Activated CD8-positive, alpha-beta memory T cell treated with anti-CD3 and anti-CD28 coated beads for 36 hours (primary cell): ENCODE data around the gene DDIT4. TPM values are rescaled to one million over a fixed set of nuclear protein-coding genes. Genes with fewer than 3 reads are reported as not detected.

Experiments
- CTCF ChIA-PET: fragments of 350-600 bp; sonication (Branson Sonifier 250); formaldehyde crosslinking; loops from one replicate; lab custom pipeline; 2021; ENCODE audit warnings: antibody characterized with exemption; lab: Charles Lee
- POLR2A ChIA-PET: fragments of 350-600 bp; sonication (Branson Sonifier 250); formaldehyde crosslinking; loops from one replicate; lab custom pipeline; 2021; ENCODE audit warnings: antibody characterized with exemption; lab: Charles Lee
- total RNA-seq, 2 experiments: library from RNA; stranded (reverse); gene quantifications; one replicate each; pipeline ENCODE4 v1.2.3, GENCODE V29; 2021

DDIT4 gene
- total RNA-seq, 2 experiments from 2014 or later, result 391 to 421 TPM

DNA sequence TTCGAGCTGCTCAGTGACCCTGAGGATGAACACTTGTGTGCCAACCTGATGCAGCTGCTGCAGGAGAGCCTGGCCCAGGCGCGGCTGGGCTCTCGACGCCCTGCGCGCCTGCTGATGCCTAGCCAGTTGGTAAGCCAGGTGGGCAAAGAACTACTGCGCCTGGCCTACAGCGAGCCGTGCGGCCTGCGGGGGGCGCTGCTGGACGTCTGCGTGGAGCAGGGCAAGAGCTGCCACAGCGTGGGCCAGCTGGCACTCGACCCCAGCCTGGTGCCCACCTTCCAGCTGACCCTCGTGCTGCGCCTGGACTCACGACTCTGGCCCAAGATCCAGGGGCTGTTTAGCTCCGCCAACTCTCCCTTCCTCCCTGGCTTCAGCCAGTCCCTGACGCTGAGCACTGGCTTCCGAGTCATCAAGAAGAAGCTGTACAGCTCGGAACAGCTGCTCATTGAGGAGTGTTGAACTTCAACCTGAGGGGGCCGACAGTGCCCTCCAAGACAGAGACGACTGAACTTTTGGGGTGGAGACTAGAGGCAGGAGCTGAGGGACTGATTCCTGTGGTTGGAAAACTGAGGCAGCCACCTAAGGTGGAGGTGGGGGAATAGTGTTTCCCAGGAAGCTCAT is 1.1 kb downstream of the DDIT4 start:
- ChIA-PET POLR2A (interaction anchor here (0.6 to 7.5 kb wide), 18 partner anchors 8 to 402 kb away, joined by 3 to 125 read pairs (median 8); partner anchors contain the start of genes ANAPC16 and ASCC1), CTCF (interaction anchor here (0.5 to 5.5 kb wide), 27 partner anchors 10 to 114 kb away, joined by 3 to 54 read pairs (median 4); partner anchors contain the start of genes ANAPC16 and ASCC1)

DNA sequence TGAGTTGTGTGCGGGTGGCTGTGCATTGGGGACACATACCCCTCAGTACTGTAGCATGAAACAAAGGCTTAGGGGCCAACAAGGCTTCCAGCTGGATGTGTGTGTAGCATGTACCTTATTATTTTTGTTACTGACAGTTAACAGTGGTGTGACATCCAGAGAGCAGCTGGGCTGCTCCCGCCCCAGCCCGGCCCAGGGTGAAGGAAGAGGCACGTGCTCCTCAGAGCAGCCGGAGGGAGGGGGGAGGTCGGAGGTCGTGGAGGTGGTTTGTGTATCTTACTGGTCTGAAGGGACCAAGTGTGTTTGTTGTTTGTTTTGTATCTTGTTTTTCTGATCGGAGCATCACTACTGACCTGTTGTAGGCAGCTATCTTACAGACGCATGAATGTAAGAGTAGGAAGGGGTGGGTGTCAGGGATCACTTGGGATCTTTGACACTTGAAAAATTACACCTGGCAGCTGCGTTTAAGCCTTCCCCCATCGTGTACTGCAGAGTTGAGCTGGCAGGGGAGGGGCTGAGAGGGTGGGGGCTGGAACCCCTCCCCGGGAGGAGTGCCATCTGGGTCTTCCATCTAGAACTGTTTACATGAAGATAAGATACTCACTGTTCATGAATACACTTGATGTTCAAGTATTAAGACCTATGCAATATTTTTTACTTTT is 1.8 kb downstream of the DDIT4 start:
- ChIA-PET POLR2A (interaction anchor here (0.6 to 7.5 kb wide), 17 partner anchors 8 to 63 kb away, joined by 3 to 125 read pairs (median 9); partner anchors contain the start of genes ANAPC16 and ASCC1), CTCF (interaction anchor here (0.5 to 5.5 kb wide), 25 partner anchors 10 to 115 kb away, joined by 3 to 54 read pairs (median 4); no protein-coding TSS in a partner anchor)

DNA sequence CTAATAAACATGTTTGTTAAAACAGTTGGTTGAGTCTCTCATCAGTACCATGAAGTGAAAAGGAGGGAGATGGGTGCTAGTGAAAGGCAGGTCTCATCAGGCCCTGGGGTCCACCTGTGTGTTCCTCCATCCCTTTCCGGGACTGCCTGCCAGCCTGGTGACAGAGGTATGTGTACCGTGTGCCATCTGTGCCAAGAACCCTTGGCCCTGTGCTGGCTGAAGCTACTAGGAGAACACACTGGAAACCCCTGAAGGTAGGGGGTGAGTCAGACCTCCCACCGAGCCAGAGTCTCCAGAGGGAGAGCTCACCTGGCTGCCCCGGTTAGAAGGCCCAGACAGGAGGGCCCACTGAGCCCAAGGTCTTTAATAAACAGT is 2.3 kb downstream of the DDIT4 start:
- CTCF ChIA-PET, result interaction anchor here (1.0 to 5.5 kb wide), 8 partner anchors 11 to 60 kb away, joined by 3 to 54 read pairs (median 17); partner anchors contain the start of gene ASCC1
- POLR2A ChIA-PET, result interaction anchor here (1.1 to 7.5 kb wide), 9 partner anchors 16 to 59 kb away, joined by 3 to 125 read pairs (median 30); partner anchors contain the start of genes ANAPC16 and ASCC1

DNA sequence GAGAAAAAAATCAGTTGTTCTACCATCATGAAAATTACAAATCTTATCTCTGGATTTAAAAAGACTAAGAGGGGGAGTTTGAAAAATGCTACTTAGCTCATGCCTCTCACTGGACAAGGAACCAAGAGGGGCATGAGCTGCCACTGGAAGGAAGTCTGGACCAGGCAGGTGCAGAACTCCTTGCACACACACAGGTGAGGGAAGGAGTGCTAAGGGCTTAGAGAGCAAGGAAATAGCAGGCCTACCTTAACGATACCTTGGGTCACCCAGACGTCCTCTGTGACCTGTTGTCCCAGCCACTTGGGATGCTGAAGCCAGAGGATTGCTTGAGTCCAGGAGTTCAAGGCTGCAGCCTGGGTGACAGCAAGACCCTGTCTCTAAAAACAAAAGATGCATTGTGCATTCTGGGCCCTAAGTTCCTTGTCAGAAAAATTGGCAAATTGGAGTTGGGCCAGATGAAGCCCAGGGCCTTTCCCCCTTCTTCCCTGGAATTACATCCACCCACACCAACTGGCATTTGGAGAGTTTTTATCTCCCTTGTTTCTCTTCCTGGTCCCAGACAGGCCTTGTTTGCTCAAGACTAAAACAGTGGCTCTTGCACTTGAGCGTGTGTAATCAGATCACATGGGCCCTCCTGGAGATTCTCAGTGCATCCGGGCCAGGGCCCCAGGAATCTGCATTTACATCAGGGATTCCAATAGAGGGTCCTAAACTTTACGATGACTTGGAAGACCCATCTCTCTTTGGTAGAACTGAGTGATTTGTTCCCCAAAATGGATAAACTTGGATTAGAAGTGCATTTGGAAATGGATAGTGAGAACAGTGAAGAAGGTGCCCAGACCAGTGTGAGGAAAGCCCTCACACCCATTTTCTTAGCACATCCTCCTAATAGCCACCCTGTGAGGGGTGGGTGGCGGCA is 3.0 kb downstream of the DDIT4 start:
- CTCF ChIA-PET, result interaction anchor here (0.8 to 5.9 kb wide), 9 partner anchors 12 to 60 kb away, joined by 3 to 54 read pairs (median 19); partner anchors contain the start of gene ASCC1
- POLR2A ChIA-PET, result interaction anchor here (1.2 to 7.5 kb wide), 7 partner anchors 16 to 60 kb away, joined by 5 to 125 read pairs (median 31); partner anchors contain the start of genes ANAPC16 and ASCC1

DNA sequence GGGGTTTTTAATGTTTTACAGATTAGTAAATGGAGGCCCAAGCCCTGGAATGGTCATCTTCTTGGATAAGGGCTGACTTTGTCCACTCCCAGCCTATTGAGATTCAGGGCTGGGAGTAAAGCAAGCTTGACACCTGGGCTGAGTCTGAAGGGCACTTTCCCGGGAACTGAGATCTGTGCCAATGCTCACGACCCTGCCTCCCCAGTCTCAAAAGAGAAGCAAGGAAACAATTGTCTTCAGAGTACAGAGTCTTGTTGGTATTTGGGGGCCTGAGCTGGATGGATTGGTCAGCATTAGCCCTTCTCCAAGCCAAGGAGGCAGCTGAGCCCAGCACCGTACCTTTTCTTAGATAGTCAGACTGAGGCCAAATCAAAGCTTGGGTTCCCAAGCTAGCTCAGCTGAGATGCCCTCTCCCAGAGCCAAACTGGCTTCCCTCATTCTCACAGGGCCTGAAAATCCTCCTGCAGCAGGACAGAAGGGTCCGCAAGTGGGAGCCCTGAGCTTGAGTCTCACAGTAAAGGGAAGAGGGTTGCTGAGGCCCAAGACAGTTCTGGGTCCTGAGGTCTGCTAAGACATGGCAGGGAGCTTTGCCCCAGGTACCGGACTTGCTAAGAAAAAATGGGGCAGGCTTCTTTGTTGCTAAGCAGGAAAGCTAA is 3.7 kb downstream of the DDIT4 start:
- CTCF ChIA-PET, result interaction anchor here (0.6 to 5.9 kb wide), 8 partner anchors 14 to 384 kb away, joined by 3 to 31 read pairs (median 4); no protein-coding TSS in a partner anchor
- POLR2A ChIA-PET, result interaction anchor here (0.5 to 7.5 kb wide), 5 partner anchors 17 to 117 kb away, joined by 3 to 125 read pairs (median 5); no protein-coding TSS in a partner anchor

DNA sequence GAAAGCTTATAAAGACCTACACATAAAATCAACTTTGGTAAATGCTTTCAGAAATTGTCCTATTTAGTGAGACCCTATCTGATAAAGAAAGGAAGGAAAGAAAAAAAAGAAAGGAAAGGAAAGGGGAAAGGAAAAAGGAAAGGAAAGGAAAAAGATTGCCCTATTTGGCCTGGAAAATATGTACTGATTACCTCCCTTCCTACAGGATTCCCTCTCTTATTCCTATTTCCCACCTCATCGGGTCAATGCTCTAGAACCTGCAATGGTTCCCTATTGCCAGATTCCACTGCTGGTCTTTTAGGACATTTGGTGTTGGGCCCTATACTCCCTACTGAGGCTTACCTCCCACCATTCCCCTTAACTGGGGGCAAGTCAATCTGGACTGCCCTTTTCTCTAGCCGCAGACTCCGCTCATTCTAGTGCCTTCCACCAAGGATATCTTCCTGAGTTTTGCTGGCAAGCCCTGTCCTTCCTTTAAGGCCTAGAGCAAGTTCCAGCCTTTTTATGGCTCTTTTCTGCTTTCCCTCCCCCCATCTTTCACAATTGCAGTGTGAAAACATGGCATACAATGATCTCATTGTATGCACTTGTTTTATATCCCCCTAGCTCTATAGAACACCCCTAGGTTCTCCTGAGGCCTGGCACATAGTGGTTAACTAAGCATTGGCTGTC is 4.4 kb downstream of the DDIT4 start:
- CTCF ChIA-PET, result interaction anchor here (0.6 to 5.9 kb wide), 10 partner anchors 13 to 384 kb away, joined by 3 to 31 read pairs (median 3); no protein-coding TSS in a partner anchor
- POLR2A ChIA-PET, result interaction anchor here (0.9 to 7.5 kb wide), 5 partner anchors 16 to 54 kb away, joined by 3 to 125 read pairs (median 5); no protein-coding TSS in a partner anchor

DNA sequence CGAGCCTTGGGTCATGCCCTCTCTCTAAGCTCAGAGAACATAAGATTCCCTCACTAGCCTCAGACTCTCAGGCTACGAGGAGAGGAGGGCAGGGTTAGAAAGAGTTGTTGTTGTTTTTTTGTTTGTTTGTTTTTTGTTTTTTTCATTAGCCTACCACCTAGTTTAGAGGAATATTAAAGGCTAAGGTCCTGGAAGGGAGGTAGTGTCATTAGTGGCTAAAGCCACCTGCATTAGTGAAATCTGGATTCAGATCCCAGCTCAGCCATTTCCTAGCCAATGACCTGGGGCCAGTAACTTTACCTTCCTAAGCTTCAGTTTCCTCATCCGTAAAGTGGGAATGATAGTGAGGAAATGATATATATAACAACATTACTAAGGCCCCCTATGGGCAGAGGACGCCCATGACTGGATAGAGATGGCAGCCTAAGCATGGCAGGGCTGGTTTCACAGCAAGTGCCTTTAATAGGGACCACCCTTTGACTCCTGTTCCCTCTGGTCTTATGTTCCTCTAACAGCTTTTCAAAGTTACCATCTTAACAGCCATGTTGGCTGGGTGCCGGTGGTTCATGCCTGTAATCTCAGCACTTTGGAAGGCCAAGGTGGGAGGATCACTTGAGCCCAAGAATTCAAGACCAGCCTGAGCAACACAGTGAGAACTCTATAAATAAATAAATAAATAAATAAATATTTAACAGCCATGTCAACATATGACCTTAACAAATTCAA is 5.1 kb downstream of the DDIT4 start:
- ChIA-PET CTCF (interaction anchor here (0.6 to 5.9 kb wide), 7 partner anchors 13 to 61 kb away, joined by 3 to 31 read pairs (median 4); no protein-coding TSS in a partner anchor), POLR2A (interaction anchor here (0.9 to 1.1 kb wide), 2 partner anchors 16 to 31 kb away, joined by 3 read pairs; no protein-coding TSS in a partner anchor)

DNA sequence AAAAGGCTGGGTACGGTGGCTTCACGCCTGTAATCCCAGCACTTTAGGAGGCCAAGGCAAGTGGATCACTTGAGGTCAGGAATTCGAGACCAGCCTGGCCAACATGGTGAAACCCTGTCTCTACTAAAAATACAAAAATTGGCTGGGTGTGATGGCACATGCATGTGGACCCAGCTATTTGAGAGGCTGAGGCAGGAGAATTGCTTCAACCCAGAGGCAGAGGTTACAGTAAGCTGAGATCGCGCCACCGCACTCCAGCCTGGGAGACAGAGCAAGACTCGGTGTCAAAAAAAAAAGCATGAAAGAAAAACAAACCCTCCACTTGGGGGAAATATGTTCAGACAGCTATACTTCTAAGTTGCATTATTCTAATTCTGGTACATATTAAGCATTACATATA is 5.9 kb downstream of the DDIT4 start:
- ChIA-PET CTCF (interaction anchor here (1.2 to 5.9 kb wide), 6 partner anchors 12 to 63 kb away, joined by 3 to 31 read pairs (median 5); no protein-coding TSS in a partner anchor), POLR2A (interaction anchor here (1.1 kb wide), 1 partner anchor 17 kb away, joined by 3 read pairs; no protein-coding TSS in a partner anchor)

DNA sequence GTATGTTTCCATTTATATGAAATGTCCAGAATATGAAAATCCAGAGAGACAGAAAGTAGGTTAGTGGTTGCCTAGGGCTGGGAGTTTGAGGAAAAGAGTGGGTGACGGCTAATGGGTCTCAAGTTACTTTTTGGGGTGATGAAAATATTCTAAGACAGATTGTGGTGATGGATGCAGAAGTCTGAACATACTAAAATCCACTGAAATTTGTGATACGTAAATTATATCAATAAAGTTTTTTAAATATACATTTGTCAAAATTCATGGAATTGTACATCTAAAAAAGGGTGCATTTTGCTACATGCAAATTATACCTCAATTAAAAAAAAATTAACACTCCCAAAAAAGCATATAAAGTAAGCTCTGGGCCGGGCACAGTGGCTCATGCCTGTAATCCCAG is 9.4 kb downstream of the DDIT4 start:
- POLR2A ChIA-PET, result interaction anchor here (1.3 kb wide), 1 partner anchor 8 kb away, joined by 5 read pairs; no protein-coding TSS in a partner anchor
- CTCF ChIA-PET, result interaction anchor here (1.3 kb wide), 1 partner anchor 59 kb away, joined by 3 read pairs; no protein-coding TSS in a partner anchor

DNA sequence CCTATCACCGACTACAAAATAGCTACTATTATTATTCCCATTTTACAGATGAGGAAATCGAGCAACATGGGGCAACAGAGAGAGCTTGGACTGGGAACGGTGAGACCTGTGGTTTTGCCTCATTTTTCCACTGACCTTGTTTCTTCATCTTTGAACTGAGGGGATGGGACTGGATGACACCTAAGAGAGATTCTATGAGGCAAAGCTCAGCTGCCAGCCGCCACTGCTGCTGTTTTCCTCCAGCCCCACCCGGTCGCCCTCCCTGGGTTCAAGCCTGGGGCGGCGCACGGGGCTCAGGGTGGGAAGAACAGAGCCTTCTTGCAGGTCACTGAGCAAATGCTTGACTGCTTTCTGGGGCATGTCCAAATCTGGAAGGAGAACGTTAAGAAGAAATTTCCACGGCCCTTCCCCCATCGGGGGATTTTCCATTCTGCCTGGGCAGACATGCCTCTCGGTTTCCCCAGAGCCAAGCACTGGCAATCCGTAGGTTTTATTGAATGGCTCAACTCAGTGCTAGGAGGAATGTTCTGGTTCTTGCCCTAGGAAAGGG is 12.3 kb downstream of the DDIT4 start:
- ChIA-PET CTCF (interaction anchor here (1.0 to 1.1 kb wide), 2 partner anchors 11 to 57 kb away, joined by 3 to 4 read pairs; no protein-coding TSS in a partner anchor), POLR2A (interaction anchor here (0.8 kb wide), 1 partner anchor 13 kb away, joined by 3 read pairs; the partner anchor contains the start of gene DDIT4)

DNA sequence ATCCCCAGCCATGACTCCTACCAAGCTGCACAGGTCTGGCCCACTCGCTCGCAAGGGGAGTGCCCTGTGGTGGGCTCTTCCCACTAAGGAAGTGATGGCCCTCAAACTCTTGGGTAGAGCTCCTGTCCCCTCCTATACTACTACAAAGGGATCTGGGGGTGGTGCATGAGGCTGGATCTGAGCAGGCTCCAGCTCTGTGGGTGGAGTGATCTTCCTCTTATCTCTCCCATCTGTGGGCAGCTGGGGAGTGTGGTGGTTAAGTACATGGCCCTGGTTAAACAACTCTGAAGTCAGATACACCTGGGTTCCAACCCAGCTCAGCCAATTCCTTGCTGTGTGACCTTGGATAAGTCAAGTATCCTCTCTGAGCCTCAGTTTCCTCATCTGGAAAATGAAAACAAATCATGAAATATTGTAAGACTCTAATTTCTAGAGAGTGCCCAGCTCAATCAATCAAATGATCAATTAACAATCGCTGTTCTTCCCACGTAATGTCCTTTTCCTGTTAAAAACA is 17.4 kb downstream of the DDIT4 start:
- ChIA-PET CTCF (interaction anchor here (0.8 to 5.1 kb wide), 10 partner anchors 11 to 224 kb away, joined by 3 to 31 read pairs (median 3); partner anchors contain the start of gene DDIT4), POLR2A (interaction anchor here (1.0 to 10.2 kb wide), 6 partner anchors 12 to 41 kb away, joined by 3 to 125 read pairs (median 12); partner anchors contain the start of gene DDIT4)

DNA sequence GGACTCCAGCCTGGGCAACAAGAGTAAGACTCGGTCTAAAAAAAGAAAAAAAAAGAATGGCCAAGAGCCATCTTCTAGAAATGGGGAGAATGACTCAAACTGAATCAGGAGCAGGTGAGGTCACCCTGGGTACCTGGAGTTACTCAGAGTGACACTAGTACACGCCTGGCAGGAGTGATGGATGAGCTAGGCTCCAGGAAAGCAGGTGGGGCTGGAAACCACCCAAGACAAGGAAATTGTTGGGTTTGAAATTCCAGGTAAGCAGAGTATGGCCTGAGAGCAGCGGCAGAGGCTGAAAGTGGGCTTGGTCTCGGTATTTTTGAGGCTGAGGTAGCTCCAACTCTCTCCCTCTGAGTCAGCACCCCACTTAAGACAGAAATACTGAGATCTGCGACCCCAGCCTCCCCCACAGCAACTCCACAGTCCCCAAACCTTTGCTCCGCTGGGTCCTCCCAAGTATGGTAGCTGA is 18.5 kb downstream of the DDIT4 start:
- ChIA-PET CTCF (interaction anchor here (0.6 to 5.1 kb wide), 13 partner anchors 9 to 46 kb away, joined by 3 to 31 read pairs (median 5); partner anchors contain the start of gene DDIT4), POLR2A (interaction anchor here (0.7 to 10.2 kb wide), 12 partner anchors 10 to 43 kb away, joined by 3 to 125 read pairs (median 8); partner anchors contain the start of gene DDIT4)

DNA sequence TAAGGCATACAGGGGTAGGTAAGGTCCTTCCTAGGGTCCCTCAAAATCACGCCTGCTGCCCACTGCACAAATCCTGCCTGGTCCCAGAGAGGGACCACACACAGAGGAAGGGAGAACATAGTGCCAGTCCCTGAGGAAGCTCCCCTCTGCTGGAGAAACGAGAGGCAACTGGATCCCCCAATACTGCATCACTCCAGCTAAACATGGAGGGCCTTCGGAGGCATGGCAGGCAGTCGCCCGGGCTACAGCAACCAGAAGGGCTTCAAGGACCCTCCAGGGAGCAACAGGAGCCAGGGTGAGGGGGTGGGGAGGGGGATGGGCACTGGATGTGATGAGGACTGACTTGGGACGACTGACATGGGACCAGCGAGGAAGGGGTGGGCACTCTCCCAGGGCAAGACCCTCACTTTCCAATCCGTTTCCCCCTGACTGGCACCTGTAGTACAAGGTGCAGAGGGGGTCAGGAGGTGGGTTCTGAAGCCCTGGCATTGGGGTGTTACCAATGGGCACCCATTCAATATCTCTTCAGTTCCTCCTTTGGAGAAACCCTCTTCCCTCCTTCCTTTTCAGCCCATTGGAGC is 21.7 kb downstream of the DDIT4 start:
- ChIA-PET POLR2A (interaction anchor here (0.6 to 10.2 kb wide), 6 partner anchors 21 to 306 kb away, joined by 3 to 125 read pairs (median 10); partner anchors contain the start of gene DDIT4), CTCF (interaction anchor here (0.9 to 2.7 kb wide), 3 partner anchors 10 to 42 kb away, joined by 3 to 11 read pairs (median 3); no protein-coding TSS in a partner anchor)

DNA sequence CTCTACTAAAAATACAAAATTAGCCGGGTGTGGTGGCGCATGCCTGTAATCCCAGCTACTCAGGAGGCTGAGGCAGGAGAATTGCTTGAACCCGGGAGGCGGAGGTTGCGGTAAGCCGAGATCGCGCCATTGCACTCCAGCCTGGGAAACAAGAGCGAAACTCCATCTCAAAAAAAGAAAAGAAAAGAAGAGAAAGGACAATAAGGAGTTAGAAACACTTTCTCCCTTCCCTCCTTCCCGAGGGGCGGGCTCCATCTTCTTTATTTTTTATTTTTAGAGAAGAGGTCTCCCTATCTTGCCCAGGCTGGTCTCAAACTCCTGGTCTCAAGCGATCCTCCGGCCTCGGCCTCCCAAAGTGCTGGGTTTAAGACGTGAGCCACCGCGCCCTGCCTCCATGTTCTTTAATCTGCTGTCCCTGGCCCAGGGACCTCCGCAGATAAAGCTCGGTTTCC is 23.1 kb downstream of the DDIT4 start:
- POLR2A ChIA-PET, result interaction anchor here (0.7 to 10.2 kb wide), 16 partner anchors 9 to 209 kb away, joined by 3 to 125 read pairs (median 9); partner anchors contain the start of genes ANAPC16, ASCC1 and DDIT4
- CTCF ChIA-PET, result interaction anchor here (0.7 to 1.9 kb wide), 12 partner anchors 9 to 81 kb away, joined by 3 to 17 read pairs (median 4); partner anchors contain the start of genes ANAPC16, ASCC1 and DDIT4
